Adipocyte (in vitro differentiated cells): ENCODE results near the gene RPEL1.
"Not testable (repeated sequence)": the region's sequence is repeated elsewhere in the genome, so short reads cannot be mapped to it uniquely, and the experiment has no call there.

Experiments used
- DNase-seq: peaks from one replicate; pipeline ENCODE4 v3.0.0-alpha.2; 2015; ENCODE audit warnings: low read depth
- H3K27me3 ChIP-seq: replicated peaks from 2 replicates; pipeline ENCODE4 v1.7.0; 2013; ENCODE audit warnings: mild to moderate bottlenecking, low read length, moderate library complexity; ENCODE audit not compliant: control insufficient read depth, insufficient read depth
- H3K36me3 ChIP-seq: 2 replicates; pipeline ENCODE4 v1.7.0; 2013; ENCODE audit warnings: low read length, mild to moderate bottlenecking, moderate library complexity; ENCODE audit not compliant: control insufficient read depth, insufficient read depth, severe bottlenecking
- H3K4me1 ChIP-seq: 2 replicates; pipeline ENCODE4 v1.7.0; 2013; ENCODE audit warnings: mild to moderate bottlenecking, low read length, moderate library complexity; ENCODE audit not compliant: control insufficient read depth, insufficient read depth
- H3K4me3 ChIP-seq: 2 replicates; pipeline ENCODE4 v1.7.0; 2013; ENCODE audit warnings: mild to moderate bottlenecking, low read length, moderate library complexity
- H3K9ac ChIP-seq: 2 replicates; pipeline ENCODE4 v1.7.0; 2013; ENCODE audit warnings: mild to moderate bottlenecking, low read length, moderate library complexity
- H3K9me3 ChIP-seq: 2 replicates; pipeline ENCODE4 v1.7.0; 2013; ENCODE audit warnings: mild to moderate bottlenecking, low read length, moderate library complexity; ENCODE audit not compliant: control insufficient read depth

The RPEL1 gene

DNA sequence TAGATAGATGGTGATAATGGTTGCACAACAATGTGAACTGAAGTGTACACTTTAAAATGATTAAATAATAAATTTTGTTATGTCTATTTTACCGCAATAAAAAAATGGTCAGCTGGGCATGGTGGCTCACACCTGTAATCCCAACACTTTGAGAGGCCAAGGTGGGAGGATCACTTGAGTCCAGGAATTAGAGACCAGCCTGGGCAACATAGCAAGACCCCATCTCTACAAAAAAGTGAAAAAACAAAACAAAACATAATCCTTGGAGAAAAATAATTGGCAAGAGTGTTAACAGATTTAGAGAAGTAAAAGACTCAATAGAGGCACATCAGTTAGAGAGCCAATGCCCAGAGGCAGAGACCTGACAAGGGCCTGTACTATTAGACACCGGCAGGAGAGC lies 9.9 kb upstream of the RPEL1 start:
- Histone ChIP-seq H3K9ac (no peak overlapping the region), H3K27me3 (no peaks in the 10 kb centered on the region), H3K9me3 (no peaks in the 10 kb centered on the region), H3K36me3 (no peaks in the 10 kb centered on the region), H3K4me3 (no peak overlapping the region), H3K4me1 (peaks cover 27% of the 10 kb centered on the region)
- no peak for DNase-seq

DNA sequence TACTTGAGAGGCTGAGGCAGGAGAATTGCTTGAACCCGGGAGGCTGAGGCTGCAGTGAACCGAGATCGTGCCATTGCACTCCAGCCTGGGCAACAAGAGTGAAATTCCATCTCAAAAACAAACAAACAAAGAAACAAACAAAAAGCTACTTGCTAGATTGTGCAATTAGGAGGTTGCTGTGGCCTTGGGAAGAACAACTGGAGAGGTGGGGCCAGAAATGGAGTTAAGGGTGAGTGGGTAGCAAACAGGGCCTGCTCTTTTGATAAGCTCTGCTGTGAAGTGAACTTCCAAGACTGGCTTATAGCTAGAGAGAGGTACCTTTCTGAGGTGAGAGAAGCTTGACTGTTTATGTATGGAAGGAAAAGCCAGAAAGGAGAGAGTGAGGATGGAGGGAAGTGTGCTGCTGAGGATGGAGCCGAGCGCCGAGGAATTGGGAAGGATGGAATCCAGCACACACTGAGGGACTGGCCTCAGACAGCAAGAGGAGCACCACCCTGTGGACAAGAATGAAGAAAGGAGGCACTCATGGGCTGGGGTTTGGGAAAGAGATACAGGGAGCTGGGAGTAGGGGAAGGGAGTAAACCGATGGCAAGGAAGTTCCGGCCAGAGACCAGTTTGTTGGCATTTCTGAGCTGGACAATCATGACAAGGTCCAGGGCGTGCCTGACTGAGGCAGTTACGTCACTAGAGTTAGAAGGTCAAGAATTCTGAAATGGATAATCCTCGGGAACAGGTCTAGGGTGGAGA lies 7.0 kb upstream of the RPEL1 start:
- Histone ChIP-seq H3K9ac (peak overlapping the region; percentile 2), H3K4me3 (no peak overlapping the region), H3K4me1 (peaks cover 18% of the 10 kb centered on the region), H3K36me3 (no peaks in the 10 kb centered on the region), H3K27me3 (no peaks in the 10 kb centered on the region), H3K9me3 (no peaks in the 10 kb centered on the region)
- peak; percentile 77 for DNase-seq

DNA sequence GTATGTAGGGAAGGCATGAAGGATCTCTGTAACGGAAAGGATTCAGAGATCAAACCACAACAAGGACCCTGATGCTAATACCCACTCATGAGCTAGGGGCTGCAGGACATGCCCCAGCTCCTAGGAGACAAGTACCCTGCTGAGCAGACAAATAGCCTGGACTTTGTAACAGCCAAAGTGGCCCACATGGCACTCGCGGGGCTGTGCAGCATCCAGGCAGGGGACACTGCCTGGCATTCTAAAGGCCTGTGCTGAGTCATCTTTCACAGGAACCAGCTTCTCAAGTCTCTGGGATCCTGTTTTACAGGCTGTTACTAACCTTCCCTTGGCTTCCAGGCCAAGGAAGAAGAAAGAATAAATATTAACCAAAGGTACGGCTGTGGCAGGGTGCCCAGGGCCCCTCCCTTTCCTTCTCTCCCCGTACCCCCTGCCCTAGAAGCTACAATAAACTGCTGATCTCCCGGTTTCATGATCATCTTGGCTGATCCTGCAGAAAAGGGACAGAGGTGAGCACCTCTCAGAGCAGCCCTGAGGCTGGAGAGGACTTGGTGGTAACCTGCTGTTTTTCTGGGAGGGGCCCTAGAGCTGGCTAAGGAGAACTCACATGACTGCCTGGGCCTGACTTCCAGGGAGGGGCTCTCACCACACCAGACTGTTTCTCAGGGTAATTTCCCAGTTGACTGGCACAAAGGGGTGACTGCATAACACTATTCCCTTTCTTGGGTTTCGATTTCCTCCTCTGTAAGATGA lies 4.2 kb upstream of the RPEL1 start:
- Histone ChIP-seq H3K36me3 (no peaks in the 10 kb centered on the region), H3K9me3 (no peaks in the 10 kb centered on the region), H3K4me1 (peaks cover 21% of the 10 kb centered on the region), H3K27me3 (no peaks in the 10 kb centered on the region), H3K9ac (peak overlapping the region; percentile 36), H3K4me3 (no peak overlapping the region)
- peak; percentile 62 for DNase-seq

DNA sequence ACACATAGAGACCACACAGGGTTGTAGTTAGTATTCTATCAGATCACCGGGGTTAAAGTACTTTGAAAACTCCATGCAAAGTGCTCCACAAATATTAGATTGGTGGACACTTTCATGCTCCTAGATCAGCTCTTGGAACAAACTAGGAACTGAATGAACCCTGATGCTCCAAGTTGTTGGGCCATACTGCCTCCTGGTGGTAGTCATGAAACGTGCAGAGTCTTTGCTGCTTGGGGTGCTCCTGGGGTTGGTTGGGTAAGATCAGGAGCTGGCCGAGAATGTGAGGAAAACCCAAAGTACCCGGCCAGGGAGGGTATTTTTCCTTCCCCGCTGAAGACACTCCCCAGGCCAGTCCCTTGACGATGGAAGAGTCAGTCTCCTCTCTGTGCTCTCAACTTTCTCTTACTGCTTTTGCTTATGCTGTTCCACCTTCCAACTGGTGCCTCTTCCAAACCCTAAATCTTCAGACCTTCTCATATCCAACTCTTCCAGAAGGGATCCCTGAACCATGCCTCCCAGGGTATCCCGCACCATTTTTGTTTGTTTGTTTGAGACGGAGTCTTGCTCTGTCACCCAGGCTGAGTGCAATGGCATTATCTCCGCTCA lies 918 bp upstream of the RPEL1 start:
- peak; percentile 93 for DNase-seq
- Histone ChIP-seq H3K4me3 (no peak overlapping the region), H3K27me3 (no peaks in the 10 kb centered on the region), H3K9me3 (no peaks in the 10 kb centered on the region), H3K36me3 (no peaks in the 10 kb centered on the region), H3K9ac (no peak overlapping the region), H3K4me1 (peaks cover 11% of the 10 kb centered on the region)

DNA sequence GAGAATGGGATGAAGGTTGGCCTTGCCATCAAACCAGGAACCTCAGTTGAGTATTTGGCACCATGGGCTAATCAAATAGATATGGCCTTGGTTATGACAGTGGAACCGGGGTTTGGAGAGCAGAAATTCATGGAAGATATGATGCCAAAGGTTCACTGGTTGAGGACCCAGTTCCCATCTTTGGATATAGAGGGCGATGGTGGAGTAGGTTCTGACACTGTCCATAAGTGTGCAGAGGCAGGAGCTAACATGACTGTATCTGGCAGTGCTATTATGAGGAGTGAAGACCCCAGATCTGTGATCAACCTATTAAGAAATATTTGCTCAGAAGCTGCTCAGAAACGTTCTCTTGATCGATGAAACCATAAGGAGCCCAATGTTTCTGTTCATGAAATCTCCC lies 637 bp downstream of the RPEL1 start:
- no peak overlapping the region for H3K9ac ChIP-seq
- H3K9me3 ChIP-seq, result no peaks in the 10 kb centered on the region
- peaks cover 9% of the 10 kb centered on the region for H3K4me1 ChIP-seq
- no peaks in the 10 kb centered on the region for H3K36me3 ChIP-seq
- no peaks in the 10 kb centered on the region for H3K27me3 ChIP-seq
- no peak for DNase-seq
- H3K4me3 ChIP-seq, result no peak overlapping the region

DNA sequence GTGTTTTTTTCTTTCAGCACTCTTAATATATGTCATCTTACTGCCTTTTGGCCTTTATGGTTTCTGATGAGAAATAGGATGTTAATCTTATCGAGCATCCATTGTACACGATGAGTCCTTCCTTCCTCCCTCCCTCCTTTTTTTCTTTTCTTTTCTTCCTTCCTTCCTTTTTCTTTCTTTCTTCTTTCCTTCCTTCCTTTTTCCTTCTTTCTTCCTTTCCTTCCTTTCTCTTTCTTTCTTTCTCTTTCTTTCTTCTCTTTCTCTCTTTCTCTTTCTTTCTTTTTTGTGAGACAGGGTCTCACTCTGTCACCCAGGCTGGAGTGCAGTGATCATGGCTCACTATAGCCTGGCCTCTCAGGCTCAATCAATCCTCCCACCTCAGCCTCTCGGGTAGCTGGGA lies 8.4 kb downstream of the RPEL1 start:
- peaks cover 6% of the 10 kb centered on the region for H3K9me3 ChIP-seq
- no peaks in the 10 kb centered on the region for H3K4me1 ChIP-seq
- no peaks in the 10 kb centered on the region for H3K36me3 ChIP-seq
- H3K4me3 ChIP-seq, result no peak overlapping the region
- no peaks in the 10 kb centered on the region for H3K27me3 ChIP-seq
- no peak for DNase-seq
- no peak overlapping the region for H3K9ac ChIP-seq

DNA sequence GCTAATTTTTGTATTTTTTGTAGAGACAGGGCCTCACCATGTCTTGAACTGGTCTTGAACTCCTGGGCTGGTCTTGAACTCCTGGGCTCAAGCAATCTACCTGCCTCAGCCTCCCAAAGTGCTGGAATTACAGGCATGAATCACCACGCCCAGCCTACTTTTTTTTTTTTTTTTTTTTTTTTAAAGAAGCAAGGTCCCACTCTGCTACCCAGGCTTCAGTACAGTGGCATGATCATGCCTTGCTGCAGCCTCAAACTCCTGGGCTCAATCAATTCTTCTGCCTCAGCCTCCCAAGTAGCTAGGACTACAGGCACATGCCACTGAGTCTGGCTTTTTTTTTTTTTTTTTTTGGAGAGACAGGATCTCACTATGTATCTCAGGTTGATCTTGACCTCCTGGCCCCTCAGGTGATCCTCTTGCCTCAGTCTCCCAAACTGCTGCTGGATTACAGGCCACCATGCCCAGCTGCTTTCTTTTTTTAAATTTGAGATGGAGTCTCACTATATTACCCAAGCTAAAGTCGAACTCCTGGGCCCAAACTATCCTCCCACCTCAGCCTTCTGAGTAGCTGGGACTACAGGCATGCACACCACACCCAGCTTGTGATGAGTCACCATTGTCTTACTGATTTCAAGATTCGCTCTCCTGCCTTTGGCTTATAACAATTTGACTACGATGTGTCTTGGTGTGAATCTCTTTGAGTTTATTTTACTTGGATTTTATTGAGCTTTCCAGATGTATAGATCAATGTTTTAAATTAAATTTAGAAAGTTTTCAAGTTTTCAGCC lies 9.0 kb downstream of the RPEL1 start:
- H3K4me1 ChIP-seq, result no peaks in the 10 kb centered on the region
- H3K4me3 ChIP-seq, result no peak overlapping the region
- H3K36me3 ChIP-seq, result no peaks in the 10 kb centered on the region
- DNase-seq, result peak; percentile 40
- H3K27me3 ChIP-seq, result no peaks in the 10 kb centered on the region
- no peak overlapping the region for H3K9ac ChIP-seq
- peaks cover 7% of the 10 kb centered on the region for H3K9me3 ChIP-seq

DNA sequence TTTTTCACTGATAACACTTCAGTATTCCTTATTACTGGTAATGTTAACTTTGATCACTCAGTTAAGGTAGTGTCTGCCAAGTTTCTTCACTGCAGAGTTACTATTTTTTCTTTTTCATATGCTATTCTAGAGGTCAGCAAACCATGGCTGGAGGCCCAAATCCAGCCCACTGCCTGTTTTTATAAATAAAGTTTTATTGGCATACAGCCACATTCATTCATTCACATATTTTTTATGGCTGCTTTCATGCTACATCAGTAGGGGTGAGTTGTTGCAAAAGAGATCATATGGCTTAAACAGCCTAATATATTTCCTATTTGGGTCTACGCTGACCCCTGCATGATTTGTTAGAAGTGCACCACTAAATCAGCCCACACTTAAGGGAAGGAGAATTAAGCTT lies 10.9 kb downstream of the RPEL1 start:
- H3K9me3 ChIP-seq, result peaks cover 7% of the 10 kb centered on the region
- no peak overlapping the region for H3K4me3 ChIP-seq
- DNase-seq, result no peak
- no peak overlapping the region for H3K9ac ChIP-seq
- no peaks in the 10 kb centered on the region for H3K36me3 ChIP-seq
- H3K4me1 ChIP-seq, result no peaks in the 10 kb centered on the region
- no peaks in the 10 kb centered on the region for H3K27me3 ChIP-seq

DNA sequence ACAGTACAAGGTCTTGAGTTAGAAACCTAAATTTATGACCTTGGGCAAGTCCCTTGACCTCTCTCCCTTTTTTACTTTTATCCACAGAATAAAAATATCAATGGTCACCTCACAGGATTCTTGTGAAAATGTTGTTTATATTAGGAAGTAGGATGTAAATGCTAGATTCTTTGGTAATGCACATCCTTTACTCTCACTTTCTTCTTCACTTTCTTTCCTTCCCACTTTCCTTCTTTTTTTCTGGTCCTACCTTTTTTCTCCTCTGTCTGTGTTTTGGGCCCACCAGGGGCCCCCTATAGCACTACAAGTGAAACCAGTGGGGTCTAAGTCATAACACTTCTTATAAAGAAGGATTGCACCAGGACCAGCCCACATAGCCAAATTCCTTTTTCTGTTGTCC lies 12.1 kb downstream of the RPEL1 start:
- H3K4me3 ChIP-seq, result no peak overlapping the region
- no peak for DNase-seq
- H3K27me3 ChIP-seq, result peaks cover 6% of the 10 kb centered on the region
- no peaks in the 10 kb centered on the region for H3K36me3 ChIP-seq
- H3K4me1 ChIP-seq, result no peaks in the 10 kb centered on the region
- peaks cover 7% of the 10 kb centered on the region for H3K9me3 ChIP-seq
- no peak overlapping the region for H3K9ac ChIP-seq

DNA sequence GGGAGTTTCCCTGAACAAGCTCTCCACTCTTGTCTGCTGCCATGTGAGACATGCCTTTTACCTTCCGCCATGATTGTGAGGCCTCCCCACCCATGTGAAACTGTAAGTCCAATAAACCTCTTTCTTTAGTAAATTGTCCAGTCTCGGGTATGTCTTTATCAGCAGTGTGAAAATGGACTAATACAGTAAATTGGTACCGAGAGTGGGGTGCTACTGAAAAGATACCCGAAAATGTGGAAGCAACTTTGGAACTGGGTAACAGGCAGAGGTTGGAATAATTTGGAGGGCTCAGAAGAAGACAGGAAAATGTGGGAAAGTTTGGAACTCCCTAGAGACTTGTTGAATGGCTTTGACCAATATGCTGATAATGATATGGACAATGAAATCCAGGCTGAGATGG lies 13.2 kb downstream of the RPEL1 start:
- H3K27me3 ChIP-seq, result peaks cover 10% of the 10 kb centered on the region
- DNase-seq, H3K4me1 ChIP-seq, H3K9me3 ChIP-seq, H3K36me3 ChIP-seq, H3K9ac ChIP-seq, H3K4me3 ChIP-seq: not testable (repeated sequence)

DNA sequence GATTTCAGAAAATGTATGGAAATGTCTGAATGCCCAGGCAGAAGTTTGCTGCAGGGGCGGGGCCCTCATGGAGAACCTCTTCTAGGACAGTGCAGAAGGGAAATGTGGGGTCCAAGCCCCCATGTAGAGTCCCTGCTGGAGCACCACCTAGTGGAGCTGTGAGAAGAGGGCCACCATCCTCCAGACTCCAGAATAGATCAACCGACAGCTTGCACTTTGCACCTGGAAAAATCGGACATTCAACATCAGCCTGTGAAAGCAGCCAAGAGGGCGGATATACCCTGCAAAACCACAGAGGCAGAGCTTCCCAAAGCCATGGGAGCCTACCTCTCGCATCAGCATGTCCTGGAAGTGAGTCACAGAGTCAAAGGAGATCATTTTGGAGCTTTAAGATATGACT lies 14.3 kb downstream of the RPEL1 start:
- Histone ChIP-seq H3K9ac (no peak overlapping the region), H3K36me3 (no peaks in the 10 kb centered on the region), H3K4me1 (no peaks in the 10 kb centered on the region), H3K27me3 (peaks cover 10% of the 10 kb centered on the region), H3K9me3 (peaks cover 7% of the 10 kb centered on the region), H3K4me3 (no peak overlapping the region)
- no peak for DNase-seq
